Gastrocnemius medialis (tissue), 4 donors: ENCODE data around the gene LTBP4. TPM values are rescaled to one million over a fixed set of nuclear protein-coding genes. Genes with fewer than 3 reads are reported as not detected.
"Not testable (repeated sequence)": the region's sequence is repeated elsewhere in the genome, so short reads cannot be mapped to it uniquely, and the experiment has no call there.

Experiments used
- ATAC-seq, 2 donors: fragments of 150-250 bp; one replicate each; pipeline ENCODE4 v1.9.1; 2016
- DNase-seq, 2 donors: peaks; one replicate each; pipeline ENCODE4 v3.0.0-alpha.2; 2019
- H3K27ac ChIP-seq, 4 donors: fragments of 200-600 bp; sonication (generic); 1 replicate in 1 of 4; 2 replicates in 3 of 4; pipeline ENCODE4 v1.5.1; 2016 to 2018; ENCODE audit warnings: mild to moderate bottlenecking in 2 of 4, moderate library complexity in 1 of 4
- H3K27me3 ChIP-seq, 3 donors: fragments of 200-600 bp; sonication (generic) in 2 of 3; 1 replicate in 1 of 3; 2 replicates in 2 of 3; pipeline versions ENCODE4 v1.5.1 to v1.6.0; 2016 to 2019; ENCODE audit warnings: mild to moderate bottlenecking in 1 of 3, moderate library complexity in 1 of 3
- H3K36me3 ChIP-seq, 2 donors: fragments of 200-600 bp; sonication (generic) in 1 of 2; one replicate each; pipeline ENCODE4 v1.5.1; 2017 to 2018
- H3K4me1 ChIP-seq, 2 donors: fragments of 200-600 bp; sonication (generic) in 1 of 2; one replicate each; pipeline ENCODE4 v1.5.1; 2016 to 2017; ENCODE audit warnings: mild to moderate bottlenecking in 2 of 2
- H3K4me3 ChIP-seq, 4 donors: fragments of 200-600 bp; sonication (generic) in 3 of 4; 1 replicate in 1 of 4; 2 replicates in 3 of 4; pipeline ENCODE4 v1.5.1; 2016 to 2019; ENCODE audit warnings: mild to moderate bottlenecking in 2 of 4
- H3K9me3 ChIP-seq, 3 donors: fragments of 200-600 bp; sonication (generic) in 2 of 3; 1 replicate in 1 of 3; 2 replicates in 2 of 3; pipeline ENCODE4 v1.5.1; 2016 to 2019
- POLR2A ChIP-seq, 2 donors: fragments of 450-650 bp; IDR thresholded peaks; one replicate each; pipeline ENCODE4 v1.6.1; 2017; ENCODE audit warnings: antibody characterized with exemption in 2 of 2, mild to moderate bottlenecking in 2 of 2, moderate library complexity in 2 of 2
- in situ Hi-C, 4 donors: fragments of 200-750 bp; cut with MboI; loops; one replicate each; pipeline versions ENCODE4 v1.15.0 to v1.8.0; 2017; ENCODE audit warnings: low sequenced_read_pairs in 4 of 4
- intact Hi-C: fragments of 100-400 bp; cut with DNase I; formaldehyde crosslinking; loops from one replicate; pipeline ENCODE4 v1.15.1; 2023; ENCODE audit warnings: low total_unique reads
- total RNA-seq, 4 donors: library from RNA; depleted of rRNA; stranded (reverse); fragments of >200 nt; gene quantifications; one replicate each; pipeline versions ENCODE4 v1.1.0 to v1.2.3, GENCODE V29; 2016
- TF ChIP-seq, protein P1 (sequence below), 5 experiments: fragments of 450-650 bp in 3 of 5; fragments of 200-600 bp in 2 of 5; sonication (generic) in 2 of 5; IDR thresholded peaks in 4 of 5; conservative IDR thresholded peaks in 1 of 5; 1 replicate in 4 of 5; 2 replicates in 1 of 5; pipeline ENCODE4 v1.5.1; 2016 to 2019; ENCODE audit warnings: antibody characterized with exemption in 5 of 5, mild to moderate bottlenecking in 3 of 5, moderate library complexity in 3 of 5

Gene LTBP4
- total RNA-seq, 4 donors from 2014 or later: 34.4 to 46.7 (median 40.5) TPM

DNA sequence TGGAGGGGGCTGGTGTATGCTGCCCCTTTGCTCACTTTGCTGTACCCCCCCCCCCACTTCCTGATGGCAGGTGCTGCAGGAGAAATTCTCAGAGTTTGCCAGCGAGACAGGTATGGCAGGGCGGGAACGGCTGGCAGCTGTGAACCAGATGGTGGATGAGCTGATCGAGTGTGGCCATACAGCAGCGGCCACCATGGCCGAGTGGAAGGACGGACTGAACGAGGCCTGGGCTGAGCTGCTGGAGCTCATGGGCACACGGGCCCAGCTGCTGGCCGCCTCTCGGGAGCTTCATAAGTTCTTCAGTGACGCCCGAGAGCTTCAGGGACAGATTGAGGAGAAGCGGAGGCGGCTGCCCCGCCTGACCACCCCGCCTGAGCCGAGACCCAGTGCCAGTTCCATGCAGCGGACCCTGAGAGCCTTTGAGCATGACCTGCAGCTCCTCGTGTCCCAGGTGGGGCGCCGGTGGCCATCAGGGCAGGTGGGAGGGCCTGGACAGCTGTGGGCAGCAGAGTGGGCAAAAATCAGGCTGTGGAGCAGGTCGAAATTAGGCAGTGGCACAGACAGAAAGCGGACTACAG is 44.1 kb upstream of the LTBP4 start:
- Histone ChIP-seq H3K27me3 (peaks cover 0 to 3% (median 0%) of the 10 kb centered on the region in 3 donors), H3K27ac (no peak overlapping the region), H3K4me3 (no peak overlapping the region), H3K9me3 (no peaks in the 10 kb centered on the region), H3K36me3 (no peaks in the 10 kb centered on the region), H3K4me1 (no peaks in the 10 kb centered on the region)
- in situ Hi-C loops (no loop called here), intact Hi-C loops (no loop called here)
- no peak for TF ChIP-seq POLR2A (IDR thresholded peaks at IDR 0.05)
- TF ChIP-seq, protein P1, sequence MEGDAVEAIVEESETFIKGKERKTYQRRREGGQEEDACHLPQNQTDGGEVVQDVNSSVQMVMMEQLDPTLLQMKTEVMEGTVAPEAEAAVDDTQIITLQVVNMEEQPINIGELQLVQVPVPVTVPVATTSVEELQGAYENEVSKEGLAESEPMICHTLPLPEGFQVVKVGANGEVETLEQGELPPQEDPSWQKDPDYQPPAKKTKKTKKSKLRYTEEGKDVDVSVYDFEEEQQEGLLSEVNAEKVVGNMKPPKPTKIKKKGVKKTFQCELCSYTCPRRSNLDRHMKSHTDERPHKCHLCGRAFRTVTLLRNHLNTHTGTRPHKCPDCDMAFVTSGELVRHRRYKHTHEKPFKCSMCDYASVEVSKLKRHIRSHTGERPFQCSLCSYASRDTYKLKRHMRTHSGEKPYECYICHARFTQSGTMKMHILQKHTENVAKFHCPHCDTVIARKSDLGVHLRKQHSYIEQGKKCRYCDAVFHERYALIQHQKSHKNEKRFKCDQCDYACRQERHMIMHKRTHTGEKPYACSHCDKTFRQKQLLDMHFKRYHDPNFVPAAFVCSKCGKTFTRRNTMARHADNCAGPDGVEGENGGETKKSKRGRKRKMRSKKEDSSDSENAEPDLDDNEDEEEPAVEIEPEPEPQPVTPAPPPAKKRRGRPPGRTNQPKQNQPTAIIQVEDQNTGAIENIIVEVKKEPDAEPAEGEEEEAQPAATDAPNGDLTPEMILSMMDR (IDR thresholded peaks at IDR 0.05 in 4 of 5, conservative IDR thresholded peaks at IDR 0.05 in 1 of 5): no peak
- DNase-seq: no peak
- no peak for ATAC-seq

DNA sequence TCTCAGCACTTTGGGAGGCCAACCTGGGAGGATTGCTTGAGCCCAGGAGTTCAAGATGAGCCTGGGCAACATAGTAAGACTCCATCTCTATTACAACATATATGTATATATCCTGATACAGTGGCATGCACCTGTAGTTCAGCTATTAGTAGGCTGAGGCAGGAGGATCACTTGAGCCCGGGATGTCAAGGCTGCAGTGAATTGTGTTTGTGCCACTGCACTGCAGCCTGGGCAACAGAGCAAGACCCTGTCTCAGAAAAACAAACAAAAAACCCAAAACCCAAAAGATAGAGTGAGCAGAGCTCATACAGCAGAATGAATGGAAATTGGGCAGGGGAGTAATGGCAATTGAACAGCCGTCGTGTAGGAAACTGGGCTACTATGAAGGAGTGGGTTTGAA is 41.8 kb upstream of the LTBP4 start:
- no peak for DNase-seq
- intact Hi-C loops: no loop called here
- H3K9me3 ChIP-seq: no peaks in the 10 kb centered on the region
- peaks cover 0 to 7% (median 4%) of the 10 kb centered on the region in 3 donors for H3K27me3 ChIP-seq
- no peak overlapping the region for H3K4me3 ChIP-seq
- in situ Hi-C loops: no loop called here
- TF ChIP-seq, protein P1 (IDR thresholded peaks at IDR 0.05 in 4 of 5, conservative IDR thresholded peaks at IDR 0.05 in 1 of 5): no peak
- TF ChIP-seq POLR2A (IDR thresholded peaks at IDR 0.05): no peak
- H3K4me1 ChIP-seq: no peaks in the 10 kb centered on the region
- H3K36me3 ChIP-seq: no peaks in the 10 kb centered on the region
- ATAC-seq: no peak
- H3K27ac ChIP-seq: no peak overlapping the region

DNA sequence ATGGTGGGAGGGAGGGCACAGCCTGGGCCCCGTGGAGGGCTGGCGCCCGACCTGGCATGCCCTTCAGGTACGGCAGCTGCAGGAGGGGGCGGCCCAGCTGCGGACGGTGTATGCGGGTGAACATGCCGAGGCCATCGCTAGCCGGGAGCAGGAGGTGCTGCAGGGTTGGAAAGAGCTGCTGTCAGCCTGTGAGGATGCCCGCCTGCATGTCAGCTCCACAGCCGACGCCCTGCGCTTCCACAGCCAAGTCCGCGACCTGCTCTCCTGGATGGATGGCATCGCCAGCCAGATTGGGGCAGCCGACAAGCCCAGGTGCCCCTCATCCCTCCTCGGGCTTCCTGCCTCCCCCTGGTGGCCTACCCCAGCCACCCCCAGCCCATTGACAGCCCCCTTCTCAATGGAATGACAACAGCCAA is 41.1 kb upstream of the LTBP4 start:
- peaks cover 6 to 14% (median 10%) of the 10 kb centered on the region in 3 donors for H3K27me3 ChIP-seq

DNA sequence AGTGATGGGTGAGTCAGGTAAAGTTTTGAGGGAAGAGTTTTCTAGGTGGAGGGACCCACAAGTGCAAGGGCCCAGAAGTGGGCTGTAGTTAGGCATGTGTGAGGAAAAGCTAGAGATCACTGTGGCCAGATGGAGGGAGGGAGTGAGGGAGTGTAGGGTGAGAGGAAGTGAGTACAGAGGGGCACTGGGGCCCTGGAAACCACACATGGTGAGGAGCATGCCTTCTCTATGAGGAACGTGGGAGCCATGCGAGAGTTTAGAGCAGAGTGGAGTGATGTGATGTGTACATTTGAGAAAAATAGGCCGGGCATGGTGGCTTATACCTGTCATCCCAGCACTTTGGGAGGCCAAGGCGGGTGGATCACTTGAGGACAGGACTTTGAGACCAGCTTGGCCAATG is 39.2 kb upstream of the LTBP4 start:
- Histone ChIP-seq H3K27ac (no peak overlapping the region), H3K27me3 (peaks cover 24 to 33% (median 28%) of the 10 kb centered on the region in 3 donors), H3K4me3 (no peak overlapping the region), H3K36me3 (no peaks in the 10 kb centered on the region), H3K9me3 (no peaks in the 10 kb centered on the region), H3K4me1 (no peaks in the 10 kb centered on the region)
- intact Hi-C loops: no loop called here
- in situ Hi-C loops: no loop called here
- DNase-seq: no peak
- no peak for ATAC-seq
- no peak for TF ChIP-seq POLR2A (IDR thresholded peaks at IDR 0.05)
- TF ChIP-seq, protein P1 (IDR thresholded peaks at IDR 0.05 in 4 of 5, conservative IDR thresholded peaks at IDR 0.05 in 1 of 5): no peak

More for the DNA sequence above, 41.1 kb upstream of the LTBP4 start:
- Histone ChIP-seq H3K9me3 (no peaks in the 10 kb centered on the region), H3K4me1 (no peaks in the 10 kb centered on the region), H3K4me3 (no peak overlapping the region), H3K27ac (no peak overlapping the region), H3K36me3 (no peaks in the 10 kb centered on the region)
- TF ChIP-seq POLR2A (IDR thresholded peaks at IDR 0.05): no peak
- TF ChIP-seq, protein P1 (IDR thresholded peaks at IDR 0.05 in 4 of 5, conservative IDR thresholded peaks at IDR 0.05 in 1 of 5): no peak
- no peak for DNase-seq
- ATAC-seq: no peak
- in situ Hi-C loops (no loop called here), intact Hi-C loops (no loop called here)

DNA sequence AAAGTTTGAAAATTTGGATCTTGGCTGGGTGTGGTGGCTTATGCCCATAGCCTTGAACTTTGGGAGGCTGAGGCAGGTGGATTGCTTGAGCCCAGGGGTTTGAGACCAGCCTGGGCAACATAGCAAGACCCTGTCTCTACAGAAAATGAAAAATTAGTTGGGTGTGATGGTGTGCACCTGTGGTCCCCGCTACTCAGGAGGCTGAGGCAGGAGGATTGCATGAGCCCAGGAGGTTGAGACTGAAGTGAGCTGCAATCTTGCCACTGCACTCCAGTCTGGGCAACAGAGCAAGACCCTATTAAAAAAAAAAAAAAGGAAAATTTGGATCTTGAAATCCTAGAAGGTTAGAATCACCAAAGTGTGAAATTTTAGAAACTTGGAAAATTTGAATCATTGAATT is 36.6 kb upstream of the LTBP4 start:
- H3K36me3 ChIP-seq, ATAC-seq, H3K27ac ChIP-seq, H3K4me1 ChIP-seq, DNase-seq, intact Hi-C loops, H3K9me3 ChIP-seq, H3K4me3 ChIP-seq, in situ Hi-C loops: not testable (repeated sequence)
- peaks cover 36 to 46% (median 40%) of the 10 kb centered on the region in 3 donors for H3K27me3 ChIP-seq
